Mesendoderm (in vitro differentiated cells): ENCODE results near the gene RGS17.

ENCODE experiments used
- DNase-seq: peaks from one replicate; pipeline ENCODE4 v3.0.0; 2013
- H2AK5ac ChIP-seq: 2 replicates; pipeline ENCODE4 v1.6.1; 2013; ENCODE audit warnings: low read length, inconsistent platforms
- H2BK120ac ChIP-seq: 2 replicates; pipeline ENCODE4 v1.6.1; 2013; ENCODE audit warnings: low read depth, mild to moderate bottlenecking, low read length, moderate library complexity, mixed read lengths
- H2BK15ac ChIP-seq: replicated peaks from 2 replicates; pipeline ENCODE4 v1.6.1; 2013; ENCODE audit warnings: low read depth, mild to moderate bottlenecking, moderate library complexity
- H2BK5ac ChIP-seq: 2 replicates; pipeline ENCODE4 v1.6.1; 2013; ENCODE audit warnings: low read length, inconsistent platforms
- H3K18ac ChIP-seq: 2 replicates; pipeline ENCODE4 v1.6.1; 2013; ENCODE audit warnings: mild to moderate bottlenecking, low read length, mixed read lengths
- H3K23ac ChIP-seq: one replicate; pipeline ENCODE4 v1.6.1; 2013; ENCODE audit warnings: low read length
- H3K27ac ChIP-seq: 2 replicates; pipeline ENCODE4 v1.5.1; 2013; ENCODE audit warnings: low read depth, mild to moderate bottlenecking, inconsistent platforms, low read length, moderate library complexity
- H3K27me3 ChIP-seq: 2 replicates; pipeline ENCODE4 v1.6.1; 2013; ENCODE audit warnings: low read length, control low read depth, mild to moderate bottlenecking, inconsistent platforms; ENCODE audit not compliant: insufficient read depth, poor library complexity
- H3K36me3 ChIP-seq: 2 replicates; pipeline ENCODE4 v1.6.1; 2013; ENCODE audit warnings: low read length, inconsistent platforms; ENCODE audit not compliant: control insufficient read depth, insufficient read depth
- H3K4ac ChIP-seq: one replicate; pipeline ENCODE4 v1.6.1; 2013; ENCODE audit warnings: low read depth, mild to moderate bottlenecking, low read length, moderate library complexity
- H3K4me1 ChIP-seq: 2 replicates; pipeline ENCODE4 v1.6.1; 2013; ENCODE audit warnings: low read depth, low read length, inconsistent platforms; ENCODE audit not compliant: control insufficient read depth
- H3K4me2 ChIP-seq: 2 replicates; pipeline ENCODE4 v1.6.1; 2013; ENCODE audit warnings: low read length
- H3K4me3 ChIP-seq: 2 replicates; pipeline ENCODE4 v1.5.1; 2013; ENCODE audit warnings: mild to moderate bottlenecking, low read length
- H3K56ac ChIP-seq: one replicate; pipeline ENCODE4 v1.6.1; 2013; ENCODE audit warnings: low read length
- H3K79me1 ChIP-seq: 2 replicates; pipeline ENCODE4 v1.6.1; 2013; ENCODE audit warnings: low read length, inconsistent platforms
- H3K79me2 ChIP-seq: 2 replicates; pipeline ENCODE4 v1.6.1; 2013; ENCODE audit warnings: mild to moderate bottlenecking, low read length; ENCODE audit not compliant: control insufficient read depth, insufficient read depth
- H3K9ac ChIP-seq: 2 replicates; pipeline ENCODE4 v1.6.1; 2013; ENCODE audit warnings: low read length, inconsistent platforms
- H4K5ac ChIP-seq: one replicate; pipeline ENCODE4 v1.6.1; 2013; ENCODE audit warnings: low read length
- H4K8ac ChIP-seq: one replicate; pipeline ENCODE4 v1.6.1; 2013; ENCODE audit warnings: low read depth, mild to moderate bottlenecking, control low read depth, low read length, moderate library complexity
- WGBS: extraction: QIAGEN DNeasy Blood & Tissue Kit; methylation state at CpG from one replicate; pipeline ENCODE4 v1.1.7; 2013; ENCODE audit warnings: low lambda C conversion rate, missing lambda C conversion rate; ENCODE audit not compliant: insufficient coverage; ENCODE audit errors: extremely low coverage; 5-methylcytosine and 5-hydroxymethylcytosine counted together

RGS17 gene

GRCh38 chr6:153074761-153075160 lies 56.3 kb downstream of the RGS17 start:
- Histone ChIP-seq H4K8ac (no peak overlapping the region), H3K4ac (no peak overlapping the region), H3K4me3 (no peak overlapping the region), H3K27me3 (no peaks in the 10 kb centered on the region), H3K23ac (no peak overlapping the region), H4K5ac (no peak overlapping the region), H3K9ac (no peak overlapping the region), H2AK5ac (no peak overlapping the region), H3K4me2 (no peak overlapping the region), H3K4me1 (no peaks in the 10 kb centered on the region), H3K79me2 (no peaks in the 10 kb centered on the region), H3K27ac (no peak overlapping the region), H3K36me3 (no peaks in the 10 kb centered on the region), H3K18ac (no peak overlapping the region), H3K79me1 (no peaks in the 10 kb centered on the region), H2BK120ac (no peak overlapping the region), H3K56ac (no peak overlapping the region), H2BK15ac (no peak overlapping the region), H2BK5ac (no peak overlapping the region)
- WGBS: no CpG with 5 or more reads among the region's 3 CpGs
- DNase-seq: no peak

GRCh38 chr6:153073841-153074240 lies 57.2 kb downstream of the RGS17 start:
- Histone ChIP-seq H3K23ac (no peak overlapping the region), H3K36me3 (no peaks in the 10 kb centered on the region), H4K5ac (no peak overlapping the region), H3K79me2 (no peaks in the 10 kb centered on the region), H3K4ac (no peak overlapping the region), H2BK120ac (no peak overlapping the region), H3K27ac (no peak overlapping the region), H3K9ac (no peak overlapping the region), H2AK5ac (no peak overlapping the region), H2BK5ac (no peak overlapping the region), H3K4me1 (no peaks in the 10 kb centered on the region), H3K79me1 (no peaks in the 10 kb centered on the region), H3K27me3 (no peaks in the 10 kb centered on the region), H3K18ac (no peak overlapping the region), H3K56ac (no peak overlapping the region), H3K4me2 (no peak overlapping the region), H2BK15ac (no peak overlapping the region), H4K8ac (no peak overlapping the region), H3K4me3 (no peak overlapping the region)
- DNase-seq: no peak
- WGBS: no CpG with 5 or more reads among the region's 4 CpGs

- DNase-seq: no peak
- H4K8ac ChIP-seq: no peak overlapping the region
- no CpG with 5 or more reads among the region's 7 CpGs for WGBS
- no peaks in the 10 kb centered on the region for H3K4me1 ChIP-seq
- no peak overlapping the region for H4K5ac ChIP-seq
- H3K4me3 ChIP-seq: no peak overlapping the region
- no peak overlapping the region for H2BK15ac ChIP-seq
- H3K27me3 ChIP-seq: no peaks in the 10 kb centered on the region
- no peak overlapping the region for H3K9ac ChIP-seq
- H2BK5ac ChIP-seq: no peak overlapping the region
- H3K18ac ChIP-seq: no peak overlapping the region
- no peak overlapping the region for H3K4me2 ChIP-seq
- H2AK5ac ChIP-seq: no peak overlapping the region
- no peak overlapping the region for H3K23ac ChIP-seq
- H3K79me2 ChIP-seq: no peaks in the 10 kb centered on the region
- no peak overlapping the region for H2BK120ac ChIP-seq
- no peaks in the 10 kb centered on the region for H3K79me1 ChIP-seq
- no peak overlapping the region for H3K4ac ChIP-seq
- no peak overlapping the region for H3K56ac ChIP-seq
- no peaks in the 10 kb centered on the region for H3K36me3 ChIP-seq
- H3K27ac ChIP-seq: no peak overlapping the region
These were observed 60.3 kb downstream of the RGS17 start for GRCh38 chr6:153070756-153071155.

- H3K79me1 ChIP-seq: no peaks in the 10 kb centered on the region
- no peak overlapping the region for H3K4ac ChIP-seq
- no peak overlapping the region for H3K4me3 ChIP-seq
- H2BK5ac ChIP-seq: no peak overlapping the region
- no peaks in the 10 kb centered on the region for H3K79me2 ChIP-seq
- no peak for DNase-seq
- H4K8ac ChIP-seq: no peak overlapping the region
- no peaks in the 10 kb centered on the region for H3K36me3 ChIP-seq
- no peak overlapping the region for H3K4me2 ChIP-seq
- no peaks in the 10 kb centered on the region for H3K27me3 ChIP-seq
- no peak overlapping the region for H3K56ac ChIP-seq
- H3K4me1 ChIP-seq: no peaks in the 10 kb centered on the region
- H2BK15ac ChIP-seq: no peak overlapping the region
- H3K27ac ChIP-seq: no peak overlapping the region
- H3K23ac ChIP-seq: no peak overlapping the region
- H3K9ac ChIP-seq: no peak overlapping the region
- H2AK5ac ChIP-seq: no peak overlapping the region
- no peak overlapping the region for H2BK120ac ChIP-seq
- H3K18ac ChIP-seq: no peak overlapping the region
- no peak overlapping the region for H4K5ac ChIP-seq
These were observed 61.2 kb downstream of the RGS17 start for GRCh38 chr6:153069897-153070296.

- no peak overlapping the region for H4K5ac ChIP-seq
- DNase-seq: no peak
- H3K23ac ChIP-seq: no peak overlapping the region
- H3K36me3 ChIP-seq: no peaks in the 10 kb centered on the region
- H3K4me2 ChIP-seq: no peak overlapping the region
- no peaks in the 10 kb centered on the region for H3K27me3 ChIP-seq
- H3K18ac ChIP-seq: no peak overlapping the region
- H2AK5ac ChIP-seq: no peak overlapping the region
- H2BK5ac ChIP-seq: no peak overlapping the region
- H3K79me2 ChIP-seq: no peaks in the 10 kb centered on the region
- H4K8ac ChIP-seq: no peak overlapping the region
- H3K56ac ChIP-seq: no peak overlapping the region
- no peaks in the 10 kb centered on the region for H3K79me1 ChIP-seq
- no peak overlapping the region for H3K27ac ChIP-seq
- H3K4ac ChIP-seq: no peak overlapping the region
- no peak overlapping the region for H3K4me3 ChIP-seq
- no peak overlapping the region for H3K9ac ChIP-seq
- no peaks in the 10 kb centered on the region for H3K4me1 ChIP-seq
- no peak overlapping the region for H2BK15ac ChIP-seq
- no peak overlapping the region for H2BK120ac ChIP-seq
These were observed 65.9 kb downstream of the RGS17 start for GRCh38 chr6:153065222-153065621.

GRCh38 chr6:153063936-153064335 lies 67.1 kb downstream of the RGS17 start:
- Histone ChIP-seq H4K5ac (no peak overlapping the region), H3K27ac (no peak overlapping the region), H3K4ac (no peak overlapping the region), H2BK5ac (no peak overlapping the region), H3K79me1 (no peaks in the 10 kb centered on the region), H3K4me3 (no peak overlapping the region), H3K18ac (no peak overlapping the region), H3K56ac (no peak overlapping the region), H3K79me2 (no peaks in the 10 kb centered on the region), H3K36me3 (no peaks in the 10 kb centered on the region), H2AK5ac (no peak overlapping the region), H3K23ac (no peak overlapping the region), H4K8ac (no peak overlapping the region), H3K9ac (no peak overlapping the region), H2BK120ac (no peak overlapping the region), H3K4me2 (no peak overlapping the region), H3K4me1 (no peaks in the 10 kb centered on the region), H3K27me3 (no peaks in the 10 kb centered on the region), H2BK15ac (no peak overlapping the region)
- no peak for DNase-seq
